ENCODE results near the gene LRRC7.

Gene LRRC7

DNA sequence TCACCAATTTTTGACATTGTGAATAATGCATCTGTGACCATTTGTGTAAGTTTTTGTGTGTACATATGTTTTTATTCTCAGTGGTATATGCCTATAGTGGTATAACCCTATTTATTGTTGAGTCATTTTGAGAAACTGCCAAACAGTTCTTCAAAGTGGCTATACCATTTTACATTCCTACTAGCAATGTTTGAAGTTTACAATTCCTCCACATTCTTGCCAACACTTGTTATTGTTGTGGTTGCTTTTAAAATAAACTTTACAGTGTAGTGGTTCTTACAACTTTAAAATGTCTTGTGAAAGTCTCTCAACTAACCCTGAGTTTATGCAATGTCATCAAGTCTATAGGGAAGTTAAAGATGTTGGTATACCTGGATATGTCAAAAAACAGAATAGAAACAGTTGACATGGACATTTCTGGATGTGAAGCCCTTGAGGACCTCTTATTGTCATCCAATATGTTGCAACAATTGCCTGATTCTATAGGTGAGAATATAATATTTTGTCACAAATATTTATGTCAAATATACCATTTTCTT is 418.2 kb downstream of the LRRC7 start:
- DNase-seq (ENCODE audit: low read depth) = no peak
- H3K4me3 ChIP-seq (ENCODE audit: low read depth, low read length) = no peak overlapping the region
- TF ChIP-seq, protein P1, sequence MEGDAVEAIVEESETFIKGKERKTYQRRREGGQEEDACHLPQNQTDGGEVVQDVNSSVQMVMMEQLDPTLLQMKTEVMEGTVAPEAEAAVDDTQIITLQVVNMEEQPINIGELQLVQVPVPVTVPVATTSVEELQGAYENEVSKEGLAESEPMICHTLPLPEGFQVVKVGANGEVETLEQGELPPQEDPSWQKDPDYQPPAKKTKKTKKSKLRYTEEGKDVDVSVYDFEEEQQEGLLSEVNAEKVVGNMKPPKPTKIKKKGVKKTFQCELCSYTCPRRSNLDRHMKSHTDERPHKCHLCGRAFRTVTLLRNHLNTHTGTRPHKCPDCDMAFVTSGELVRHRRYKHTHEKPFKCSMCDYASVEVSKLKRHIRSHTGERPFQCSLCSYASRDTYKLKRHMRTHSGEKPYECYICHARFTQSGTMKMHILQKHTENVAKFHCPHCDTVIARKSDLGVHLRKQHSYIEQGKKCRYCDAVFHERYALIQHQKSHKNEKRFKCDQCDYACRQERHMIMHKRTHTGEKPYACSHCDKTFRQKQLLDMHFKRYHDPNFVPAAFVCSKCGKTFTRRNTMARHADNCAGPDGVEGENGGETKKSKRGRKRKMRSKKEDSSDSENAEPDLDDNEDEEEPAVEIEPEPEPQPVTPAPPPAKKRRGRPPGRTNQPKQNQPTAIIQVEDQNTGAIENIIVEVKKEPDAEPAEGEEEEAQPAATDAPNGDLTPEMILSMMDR (IDR thresholded peaks at IDR 0.05; ENCODE audit: low read depth, low read length, missing control alignments) = no peak

DNA sequence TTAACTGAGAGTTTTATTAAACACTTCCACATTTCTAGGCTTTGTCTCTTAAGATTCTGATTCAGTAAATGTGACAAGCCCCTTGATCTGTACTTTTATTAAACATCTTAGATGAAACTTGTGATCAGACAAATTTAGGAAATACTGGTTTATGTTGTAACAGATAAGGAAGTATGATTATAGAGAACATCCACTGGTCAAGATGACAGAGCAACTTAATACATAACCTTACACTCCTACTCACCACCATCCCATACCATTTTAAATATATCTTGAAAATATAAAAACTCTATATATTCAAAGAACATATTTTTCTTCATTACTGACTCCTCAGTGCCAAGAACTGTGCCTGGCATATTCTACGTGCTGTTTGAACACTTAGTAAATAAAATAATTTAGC is 420.2 kb downstream of the LRRC7 start:
- no peak overlapping the region for H3K4me3 ChIP-seq (ENCODE audit: low read depth, low read length)
- TF ChIP-seq, protein P1 (IDR thresholded peaks at IDR 0.05; ENCODE audit: low read depth, low read length, missing control alignments) = no peak
- no peak for DNase-seq (ENCODE audit: low read depth)

DNA sequence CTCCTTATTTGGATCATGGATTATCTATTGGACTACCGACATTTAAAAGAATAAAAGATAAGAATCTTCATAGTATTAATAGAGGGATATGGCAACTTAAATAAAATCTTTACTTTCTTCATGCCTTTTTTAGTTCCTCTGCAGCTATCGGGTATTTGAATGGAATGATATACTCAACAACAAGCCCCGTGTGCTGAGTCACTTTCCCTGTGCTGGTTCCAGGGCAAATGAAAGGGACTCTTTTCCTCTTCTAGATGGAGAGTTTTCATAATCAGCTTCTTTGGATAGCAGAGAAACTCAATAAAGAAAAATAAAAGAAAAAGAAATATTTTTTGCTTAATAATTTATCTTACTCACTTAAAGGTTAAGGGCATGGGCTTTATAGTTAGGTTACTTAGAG is 423.9 kb downstream of the LRRC7 start:
- TF ChIP-seq, protein P1 (IDR thresholded peaks at IDR 0.05; ENCODE audit: low read depth, low read length, missing control alignments) = no peak
- DNase-seq (ENCODE audit: low read depth) = no peak
- H3K4me3 ChIP-seq (ENCODE audit: low read depth, low read length) = no peak overlapping the region

DNA sequence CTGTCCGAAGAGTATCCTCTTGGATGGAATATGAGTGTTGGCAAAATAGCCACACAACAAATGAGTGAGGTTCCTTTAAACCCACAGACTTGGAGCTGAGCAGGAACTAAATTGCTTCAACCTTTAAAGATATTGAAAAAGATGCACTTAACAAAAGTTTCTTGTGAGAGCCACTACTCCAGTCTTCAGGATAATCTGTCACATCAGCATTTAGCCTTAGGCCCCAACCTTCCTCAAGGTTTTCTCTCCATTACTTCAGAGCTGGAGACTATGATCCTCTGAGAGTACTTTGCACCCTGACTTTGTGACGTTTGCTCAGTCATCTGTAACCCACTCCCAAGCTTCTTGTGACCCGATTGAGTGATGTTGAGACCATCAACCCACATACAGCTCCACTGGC is 424.9 kb downstream of the LRRC7 start:
- no peak for DNase-seq (ENCODE audit: low read depth)
- TF ChIP-seq, protein P1 (IDR thresholded peaks at IDR 0.05; ENCODE audit: low read depth, low read length, missing control alignments) = no peak
- H3K4me3 ChIP-seq (ENCODE audit: low read depth, low read length) = no peak overlapping the region

DNA sequence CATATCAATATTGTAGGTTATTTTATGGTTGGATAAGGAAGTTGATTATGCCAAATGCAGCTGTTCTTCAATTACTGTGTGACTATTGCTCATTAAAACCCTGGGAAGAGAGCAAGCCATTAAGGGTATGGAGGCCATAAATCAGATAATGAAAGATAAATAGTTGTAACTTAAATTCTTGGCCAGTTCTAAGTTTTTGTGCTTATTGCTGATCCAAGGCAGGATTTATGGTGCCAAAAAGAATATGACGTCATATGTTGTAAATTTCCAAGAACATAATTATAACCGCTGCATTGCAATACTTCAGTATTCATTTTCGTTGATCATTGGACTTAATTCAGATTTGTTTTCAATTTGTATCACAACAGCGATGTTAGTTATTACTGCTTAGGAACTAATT is 426.1 kb downstream of the LRRC7 start:
- no peak for DNase-seq (ENCODE audit: low read depth)
- no peak overlapping the region for H3K4me3 ChIP-seq (ENCODE audit: low read depth, low read length)
- TF ChIP-seq, protein P1 (IDR thresholded peaks at IDR 0.05; ENCODE audit: low read depth, low read length, missing control alignments) = no peak

DNA sequence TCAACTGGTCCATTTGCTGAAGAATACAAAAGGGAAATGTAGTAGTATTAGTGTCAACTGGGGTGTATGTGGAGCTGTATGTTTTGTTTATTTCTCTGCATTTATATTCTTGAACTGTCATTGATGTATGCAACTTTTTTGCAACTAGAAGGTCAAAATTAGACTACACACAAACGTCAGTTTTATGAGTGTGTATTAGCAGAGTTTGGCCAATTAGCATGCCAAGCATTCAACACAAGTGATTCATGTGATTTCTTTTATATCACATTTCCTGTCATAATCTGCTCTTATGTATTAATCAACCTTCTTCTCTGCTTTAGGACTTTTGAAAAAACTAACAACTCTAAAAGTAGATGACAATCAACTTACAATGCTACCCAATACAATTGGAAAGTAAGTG is 426.5 kb downstream of the LRRC7 start:
- DNase-seq (ENCODE audit: low read depth) = no peak
- TF ChIP-seq, protein P1 (IDR thresholded peaks at IDR 0.05; ENCODE audit: low read depth, low read length, missing control alignments) = no peak
- no peak overlapping the region for H3K4me3 ChIP-seq (ENCODE audit: low read depth, low read length)

DNA sequence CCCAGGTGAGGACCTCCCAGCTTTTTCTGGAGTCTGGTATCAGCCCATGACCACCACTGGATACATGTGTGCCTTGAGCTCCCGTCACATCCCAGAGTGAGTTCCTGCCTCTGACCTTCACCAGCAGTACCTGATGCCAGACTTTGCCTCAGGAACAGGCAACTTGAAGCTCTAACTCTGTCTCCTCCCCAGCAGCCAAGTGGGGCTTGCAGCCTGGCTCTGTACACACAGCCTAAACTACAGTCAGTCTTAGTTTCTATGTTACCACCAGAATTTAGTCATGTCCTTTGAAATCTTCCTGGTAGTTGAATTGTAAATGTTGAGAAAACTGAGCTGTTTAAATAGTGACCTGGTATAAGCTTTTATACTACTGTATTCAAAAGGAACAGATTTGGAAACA is 431.1 kb downstream of the LRRC7 start:
- no peak overlapping the region for H3K4me3 ChIP-seq (ENCODE audit: low read depth, low read length)
- DNase-seq (ENCODE audit: low read depth) = no peak
- TF ChIP-seq, protein P1 (IDR thresholded peaks at IDR 0.05; ENCODE audit: low read depth, low read length, missing control alignments) = no peak
